NCI-H774 (cell line): Measurements from ENCODE around the gene CREBRF.

Source experiments
- DNase-seq: peaks from one replicate; lab custom pipeline; 2025; lab: John Stamatoyannopoulos, UW

The CREBRF gene

GRCh38 chr5:173158366-173158765 lies 102.2 kb downstream of the CREBRF start:
- no peak for DNase-seq

DNA sequence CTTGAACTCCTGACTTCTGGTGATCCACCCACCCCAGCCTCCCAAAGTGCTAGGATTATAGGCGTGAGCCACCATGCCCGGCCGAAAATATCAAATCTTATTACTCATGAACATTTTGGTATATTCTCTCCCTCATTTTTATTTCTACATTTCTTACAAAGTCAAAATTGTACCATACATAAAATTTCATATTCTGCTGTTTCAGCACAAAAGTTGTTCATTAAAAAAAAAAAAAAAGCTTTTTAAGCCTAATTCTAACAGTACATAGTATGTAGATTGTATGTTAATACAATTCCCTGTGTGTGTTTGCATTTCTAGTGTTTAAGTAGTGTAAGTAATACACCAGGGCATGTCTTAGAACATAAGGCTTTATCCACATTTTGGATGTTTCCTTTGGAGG lies 103.1 kb downstream of the CREBRF start:
- no peak for DNase-seq

DNA sequence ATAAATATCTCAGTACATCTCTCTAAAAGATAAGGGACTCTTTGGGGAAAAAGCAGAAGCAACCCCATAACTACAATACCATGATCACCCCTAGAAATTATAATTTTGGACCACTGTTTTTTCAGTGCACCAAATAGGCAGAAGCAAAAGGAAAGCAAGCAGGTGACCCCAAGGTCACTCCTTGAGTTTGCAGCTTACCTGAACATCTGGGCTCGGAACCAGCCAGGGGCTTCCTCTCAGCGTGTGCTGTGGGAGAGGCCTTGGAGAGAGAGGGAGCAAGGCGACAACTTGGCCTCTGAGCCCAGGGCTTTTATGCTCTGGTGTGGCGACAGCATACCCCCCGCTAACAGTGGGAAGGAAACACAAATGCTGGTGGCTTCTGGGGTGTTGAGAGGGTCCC lies 105.0 kb downstream of the CREBRF start:
- no peak for DNase-seq

GRCh38 chr5:173163219-173163618 lies 107.1 kb downstream of the CREBRF start:
- no peak for DNase-seq

GRCh38 chr5:173165177-173166016 lies 109.2 kb downstream of the CREBRF start:
- no peak for DNase-seq

- DNase-seq: no peak
These were observed 116.0 kb downstream of the CREBRF start for GRCh38 chr5:173172166-173172565.

GRCh38 chr5:173175523-173175922 lies 119.4 kb downstream of the CREBRF start:
- DNase-seq: no peak

GRCh38 chr5:173178369-173178910 lies 122.3 kb downstream of the CREBRF start:
- peak; percentile 2 for DNase-seq

GRCh38 chr5:173180331-173180730 lies 124.2 kb downstream of the CREBRF start:
- DNase-seq: no peak

- DNase-seq: no peak
These were observed 131.0 kb downstream of the CREBRF start for GRCh38 chr5:173187054-173187743.

DNA sequence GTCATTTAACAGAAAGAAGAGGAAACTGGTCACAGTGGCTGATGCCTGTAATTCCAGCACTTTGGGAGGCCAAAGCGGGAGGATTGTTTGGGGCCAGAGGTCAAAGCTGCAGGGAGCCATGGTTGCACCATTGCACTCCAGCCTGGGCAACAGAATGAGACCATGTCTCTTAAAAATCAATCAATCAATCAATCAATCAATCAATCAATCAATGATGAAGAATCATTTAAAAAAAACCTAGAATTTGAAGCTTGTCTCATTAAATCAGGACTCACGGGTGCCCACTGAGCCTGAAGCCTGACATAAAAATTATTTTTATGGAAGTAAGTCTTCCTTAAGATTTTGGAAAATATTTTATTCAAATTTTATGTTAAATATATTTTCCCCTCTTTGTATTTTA lies 132.1 kb downstream of the CREBRF start:
- DNase-seq: no peak
